ENCODE data around the gene FPGS. TPM values are rescaled to one million over a fixed set of nuclear protein-coding genes. Genes with fewer than 3 reads are reported as not detected.

Gene FPGS
- total RNA-seq, 2 experiments from 2014 or later, result 132 to 147 TPM

DNA sequence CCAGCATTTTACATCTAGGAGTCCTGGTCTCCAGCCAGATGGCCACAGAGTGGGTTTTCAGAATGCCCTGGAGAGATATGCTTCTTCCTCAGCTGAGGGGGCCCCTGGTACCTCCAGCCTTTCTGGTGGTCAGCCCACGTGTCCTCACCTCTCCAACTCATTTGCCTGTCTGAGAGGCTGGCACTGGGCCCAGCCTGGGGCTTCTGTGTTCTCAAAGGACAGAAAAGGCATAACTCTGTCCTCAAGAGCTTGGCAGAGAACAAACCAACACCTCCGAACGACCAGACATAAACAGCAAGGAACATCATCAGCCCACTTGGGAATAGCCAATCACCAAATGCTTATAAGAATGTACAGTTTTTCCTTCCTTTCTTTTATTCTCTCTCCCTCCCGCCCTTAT, 34.7 kb downstream of the FPGS start:
- Histone ChIP-seq H3K9me3 (ENCODE audit: low read length) (no peaks in the 10 kb centered on the region), H3K36me3 (ENCODE audit: insufficient read depth, low read length) (no peaks in the 10 kb centered on the region), H3K4me1 (ENCODE audit: insufficient read depth, low read length, poor library complexity, severe bottlenecking) (peaks cover 11% of the 10 kb centered on the region), H3K79me2 (ENCODE audit: insufficient read depth, low read depth, low read length) (no peaks in the 10 kb centered on the region), H4K20me1 (ENCODE audit: insufficient read depth, low read length) (no peaks in the 10 kb centered on the region), H3K4me2 (ENCODE audit: low read length) (no peak overlapping the region), H3K27ac (ENCODE audit: low read depth, low read length, poor library complexity, severe bottlenecking) (no peak overlapping the region), H2AFZ (ENCODE audit: low read length) (no peak overlapping the region), H3K9me2 (ENCODE audit: insufficient read depth, low read length) (no peaks in the 10 kb centered on the region), H3K4me3 (ENCODE audit: low read depth, low read length, poor library complexity, severe bottlenecking) (no peak overlapping the region)
- ChIA-PET CTCF (ENCODE audit: unreplicated experiment) (no interaction called here), POLR2A (interaction anchor here (0.6 kb wide), 1 partner anchor 28 kb away, joined by 4 read pairs; no protein-coding TSS in a partner anchor)
- TF ChIP-seq, protein P1, sequence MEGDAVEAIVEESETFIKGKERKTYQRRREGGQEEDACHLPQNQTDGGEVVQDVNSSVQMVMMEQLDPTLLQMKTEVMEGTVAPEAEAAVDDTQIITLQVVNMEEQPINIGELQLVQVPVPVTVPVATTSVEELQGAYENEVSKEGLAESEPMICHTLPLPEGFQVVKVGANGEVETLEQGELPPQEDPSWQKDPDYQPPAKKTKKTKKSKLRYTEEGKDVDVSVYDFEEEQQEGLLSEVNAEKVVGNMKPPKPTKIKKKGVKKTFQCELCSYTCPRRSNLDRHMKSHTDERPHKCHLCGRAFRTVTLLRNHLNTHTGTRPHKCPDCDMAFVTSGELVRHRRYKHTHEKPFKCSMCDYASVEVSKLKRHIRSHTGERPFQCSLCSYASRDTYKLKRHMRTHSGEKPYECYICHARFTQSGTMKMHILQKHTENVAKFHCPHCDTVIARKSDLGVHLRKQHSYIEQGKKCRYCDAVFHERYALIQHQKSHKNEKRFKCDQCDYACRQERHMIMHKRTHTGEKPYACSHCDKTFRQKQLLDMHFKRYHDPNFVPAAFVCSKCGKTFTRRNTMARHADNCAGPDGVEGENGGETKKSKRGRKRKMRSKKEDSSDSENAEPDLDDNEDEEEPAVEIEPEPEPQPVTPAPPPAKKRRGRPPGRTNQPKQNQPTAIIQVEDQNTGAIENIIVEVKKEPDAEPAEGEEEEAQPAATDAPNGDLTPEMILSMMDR (conservative IDR thresholded peaks at IDR 0.05; ENCODE audit: low read length), result no peak
- TF ChIP-seq EZH2phosphoT487 (IDR thresholded peaks at IDR 0.05; ENCODE audit: borderline replicate concordance, low read depth, low read length), result no peak
- no peak for DNase-seq (ENCODE audit: low spot score)
- no TSS peak for BruUV-seq (replicated peaks)
- intact Hi-C loops (cut with micrococcal nuclease; ENCODE audit: unreplicated experiment), result no loop called here

DNA sequence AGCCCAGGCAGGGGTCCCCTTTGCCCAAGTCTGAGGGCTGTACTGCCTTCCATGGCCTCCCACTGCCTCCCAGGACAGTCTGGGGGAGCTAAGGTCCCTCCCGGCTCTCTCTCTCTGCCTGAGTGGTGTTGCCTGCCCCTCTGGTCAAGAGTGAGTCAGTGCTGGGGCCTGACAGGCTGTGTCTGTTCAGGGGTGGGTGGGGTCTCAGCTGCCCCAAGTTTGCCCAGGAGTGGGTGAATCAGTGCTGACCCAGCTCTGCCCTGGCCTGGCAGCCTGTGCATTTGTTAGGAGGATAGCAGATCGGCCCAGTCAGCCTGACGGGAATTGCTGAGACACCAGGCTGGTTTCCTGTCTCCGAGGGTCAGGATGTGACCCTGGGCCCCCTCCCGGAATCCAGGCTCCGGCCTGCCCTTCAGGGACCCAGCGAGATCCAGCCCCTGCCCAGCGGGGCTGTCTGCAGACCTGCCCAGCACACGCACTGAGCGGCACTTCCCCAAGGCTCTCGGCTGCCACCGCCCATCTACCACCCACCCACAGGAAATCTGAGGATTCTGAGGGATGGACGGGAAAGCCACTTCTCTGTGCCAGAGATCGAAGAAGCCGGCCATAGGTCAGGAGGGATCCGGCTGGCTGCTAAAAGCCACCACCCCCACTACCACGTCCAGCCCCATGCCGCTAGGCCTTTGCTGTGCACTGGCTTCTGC, 35.8 kb downstream of the FPGS start:
- no peak for TF ChIP-seq EZH2phosphoT487 (IDR thresholded peaks at IDR 0.05; ENCODE audit: borderline replicate concordance, low read depth, low read length)
- TF ChIP-seq, protein P1 (conservative IDR thresholded peaks at IDR 0.05; ENCODE audit: low read length), result no peak
- Histone ChIP-seq H3K4me2 (ENCODE audit: low read length) (no peak overlapping the region), H3K4me3 (ENCODE audit: low read depth, low read length, poor library complexity, severe bottlenecking) (no peak overlapping the region), H3K79me2 (ENCODE audit: insufficient read depth, low read depth, low read length) (no peaks in the 10 kb centered on the region), H3K27ac (ENCODE audit: low read depth, low read length, poor library complexity, severe bottlenecking) (no peak overlapping the region), H3K36me3 (ENCODE audit: insufficient read depth, low read length) (no peaks in the 10 kb centered on the region), H3K4me1 (ENCODE audit: insufficient read depth, low read length, poor library complexity, severe bottlenecking) (peaks cover 11% of the 10 kb centered on the region), H2AFZ (ENCODE audit: low read length) (no peak overlapping the region), H3K9me2 (ENCODE audit: insufficient read depth, low read length) (no peaks in the 10 kb centered on the region), H4K20me1 (ENCODE audit: insufficient read depth, low read length) (no peaks in the 10 kb centered on the region), H3K9me3 (ENCODE audit: low read length) (no peaks in the 10 kb centered on the region)
- no peak for DNase-seq (ENCODE audit: low spot score)
- BruUV-seq (replicated peaks), result no TSS peak
- ChIA-PET POLR2A (no interaction called here), CTCF (ENCODE audit: unreplicated experiment) (no interaction called here)
- intact Hi-C loops (cut with micrococcal nuclease; ENCODE audit: unreplicated experiment), result no loop called here

DNA sequence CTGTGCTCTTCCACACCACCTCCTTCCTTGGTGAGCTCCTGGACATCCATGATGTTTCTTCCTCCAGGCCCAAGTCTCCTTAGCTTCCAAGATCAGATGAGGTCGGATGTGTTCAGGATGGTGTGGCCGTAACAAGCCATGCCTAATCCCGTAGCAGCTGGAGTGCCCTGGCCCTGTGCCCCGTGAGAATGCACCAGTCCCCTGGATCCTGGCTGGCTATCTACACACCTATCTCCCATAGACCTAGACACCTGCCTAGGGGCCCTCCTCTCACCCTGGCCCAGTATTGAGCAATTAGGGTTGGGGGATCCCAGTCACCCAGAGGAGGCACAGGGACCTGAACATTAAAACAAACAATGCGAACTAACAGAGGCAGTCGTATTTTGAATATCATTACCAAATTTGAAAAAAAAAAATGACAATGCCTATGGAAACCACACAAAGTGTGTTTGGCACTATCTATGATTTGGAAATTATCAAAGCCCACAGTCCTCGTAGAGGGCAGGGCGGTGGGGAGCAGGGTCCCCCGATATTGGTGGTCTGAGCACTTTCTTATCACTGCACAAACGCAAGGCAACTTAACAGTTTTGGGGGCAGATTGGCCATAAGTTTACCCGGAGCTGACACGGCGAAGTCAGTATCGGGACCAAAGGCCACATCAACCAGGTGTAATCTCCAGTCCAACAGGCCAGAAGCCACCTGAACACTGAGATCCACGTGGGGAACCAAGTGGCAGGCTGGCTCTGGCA, 38.6 kb downstream of the FPGS start:
- Histone ChIP-seq H4K20me1 (ENCODE audit: insufficient read depth, low read length) (no peaks in the 10 kb centered on the region), H3K9me2 (ENCODE audit: insufficient read depth, low read length) (no peaks in the 10 kb centered on the region), H3K79me2 (ENCODE audit: insufficient read depth, low read depth, low read length) (no peaks in the 10 kb centered on the region), H3K4me3 (ENCODE audit: low read depth, low read length, poor library complexity, severe bottlenecking) (no peak overlapping the region), H3K4me2 (ENCODE audit: low read length) (no peak overlapping the region), H2AFZ (ENCODE audit: low read length) (no peak overlapping the region), H3K36me3 (ENCODE audit: insufficient read depth, low read length) (no peaks in the 10 kb centered on the region), H3K4me1 (ENCODE audit: insufficient read depth, low read length, poor library complexity, severe bottlenecking) (peaks cover 11% of the 10 kb centered on the region), H3K27ac (ENCODE audit: low read depth, low read length, poor library complexity, severe bottlenecking) (no peak overlapping the region), H3K9me3 (ENCODE audit: low read length) (no peaks in the 10 kb centered on the region)
- intact Hi-C loops (cut with micrococcal nuclease; ENCODE audit: unreplicated experiment), result no loop called here
- BruUV-seq (replicated peaks), result no TSS peak
- ChIA-PET CTCF (ENCODE audit: unreplicated experiment) (no interaction called here), POLR2A (no interaction called here)
- TF ChIP-seq EZH2phosphoT487 (IDR thresholded peaks at IDR 0.05; ENCODE audit: borderline replicate concordance, low read depth, low read length), result no peak
- TF ChIP-seq, protein P1 (conservative IDR thresholded peaks at IDR 0.05; ENCODE audit: low read length), result no peak
- no peak for DNase-seq (ENCODE audit: low spot score)

Measured in OCI-LY7 (cell line).